Stimulated activated CD8-positive, alpha-beta memory T cell treated with anti-CD3 and anti-CD28 coated beads, Interleukin-2, amount 100 ng/mL, for 1 hour (primary cell): Measurements from ENCODE around the gene PPP2R5D.

Experiments used
- DNase-seq, 2 donors: peaks; one replicate each; pipeline ENCODE4 v3.0.0-alpha.2; 2020; ENCODE audit warnings: low read depth in 2 of 2

Gene PPP2R5D

GRCh38 chr6:43055966-43056365, 71.6 kb downstream of the PPP2R5D start:
- DNase-seq, result no peak

GRCh38 chr6:43058531-43058930, 74.2 kb downstream of the PPP2R5D start:
- DNase-seq, result no peak

GRCh38 chr6:43059168-43060033, 75.0 kb downstream of the PPP2R5D start, which contains the start of the genes KLC4 and MRPL2:
Gene KLC4, plus strand, starts transcription at chr6:43059631. Its CDS starts 1,705 bp downstream, at chr6:43061336.
Gene MRPL2, minus strand, starts transcription at chr6:43059434. Its CDS starts 53 bp downstream, at chr6:43059381.
- peak; percentile 95 to 99 for DNase-seq

- no peak for DNase-seq
These were observed 75.8 kb downstream of the PPP2R5D start for GRCh38 chr6:43060034-43060754.

GRCh38 chr6:43060755-43061633, 76.6 kb downstream of the PPP2R5D start:
- no peak for DNase-seq

GRCh38 chr6:43061861-43062260, 77.5 kb downstream of the PPP2R5D start:
- DNase-seq, result no peak
